Activated T-cell treated with anti-CD3 and anti-CD28 coated beads for 48 hours (primary cell): Measurements from ENCODE around the gene MYL5.
A peak's percentile ranks its signal among the peaks of the same experiment; 100 is the strongest.
"Not testable (repeated sequence)": the region's sequence is repeated elsewhere in the genome, so short reads cannot be mapped to it uniquely, and the experiment has no call there.

ENCODE experiments used
- DNase-seq: peaks from one replicate; pipeline ENCODE4 v3.0.0-alpha.2; 2020; ENCODE audit warnings: low read depth

The MYL5 gene

GRCh38 chr4:636628-637159 is 37.6 kb upstream of the MYL5 start:
- DNase-seq: no peak

- DNase-seq: no peak
These were observed 36.6 kb upstream of the MYL5 start for GRCh38 chr4:637536-638280.

GRCh38 chr4:642366-642765 is 32.0 kb upstream of the MYL5 start:
- not testable (repeated sequence) for DNase-seq

- DNase-seq: peak; percentile 20
These were observed 27.9 kb upstream of the MYL5 start for GRCh38 chr4:646460-646859.

- DNase-seq: no peak
These were observed 26.9 kb upstream of the MYL5 start for GRCh38 chr4:647481-647880.

- DNase-seq: no peak
These were observed 25.6 kb upstream of the MYL5 start for GRCh38 chr4:648579-649292.

- DNase-seq: no peak
These were observed 25.1 kb upstream of the MYL5 start for GRCh38 chr4:649293-649625.

- no peak for DNase-seq
These were observed 24.5 kb upstream of the MYL5 start for GRCh38 chr4:649751-650310.

GRCh38 chr4:650461-650860 is 23.9 kb upstream of the MYL5 start:
- DNase-seq: no peak

- DNase-seq: no peak
These were observed 23.1 kb upstream of the MYL5 start for GRCh38 chr4:650951-651883.

GRCh38 chr4:651884-652642 is 22.3 kb upstream of the MYL5 start:
- DNase-seq: no peak

- no peak for DNase-seq
These were observed 21.1 kb upstream of the MYL5 start for GRCh38 chr4:653080-653821.

GRCh38 chr4:653831-654502 is 20.4 kb upstream of the MYL5 start:
- DNase-seq: no peak

GRCh38 chr4:654503-654845 is 19.9 kb upstream of the MYL5 start:
- no peak for DNase-seq

- no peak for DNase-seq
These were observed 19.4 kb upstream of the MYL5 start for GRCh38 chr4:654871-655463.

GRCh38 chr4:655464-656151 is 18.7 kb upstream of the MYL5 start:
- no peak for DNase-seq

- DNase-seq: no peak
These were observed 17.7 kb upstream of the MYL5 start for GRCh38 chr4:656436-657337.

- DNase-seq: no peak
These were observed 17.0 kb upstream of the MYL5 start for GRCh38 chr4:657338-657833.
